HepG2 (cell line): ENCODE data around the gene C19orf85. TPM values are rescaled to one million over a fixed set of nuclear protein-coding genes. Genes with fewer than 3 reads are reported as not detected.

Experiments used
- KLF12 ChIP-seq: sonication (generic); formaldehyde crosslinking; IDR thresholded peaks from 2 replicates; pipeline ENCODE4 v1.4.0; 2020; ENCODE audit warnings: missing genetic modification reagents, borderline replicate concordance
- NBN ChIP-seq: fragments of 450-650 bp; conservative IDR thresholded peaks from 2 replicates; pipeline ENCODE4 v1.6.1; 2017
- PRMT3 ChIP-seq: sonication (generic); formaldehyde crosslinking; IDR thresholded peaks from 2 replicates; pipeline ENCODE4 v1.8.1; 2022; ENCODE audit warnings: low read depth, mild to moderate bottlenecking, moderate library complexity, missing genetic modification reagents, borderline replicate concordance
- SMAD3 ChIP-seq: sonication (generic); formaldehyde crosslinking; IDR thresholded peaks from 2 replicates; pipeline ENCODE4 v1.4.0; 2020; ENCODE audit warnings: missing genetic modification reagents
- ZC3H13 ChIP-seq: sonication (generic); formaldehyde crosslinking; IDR thresholded peaks from 2 replicates; pipeline ENCODE4 v1.8.1; 2023; ENCODE audit warnings: mild to moderate bottlenecking, missing genetic modification reagents, moderate library complexity
- ZNF225 ChIP-seq: sonication (generic); formaldehyde crosslinking; IDR thresholded peaks from 2 replicates; pipeline ENCODE4 v1.4.0; 2020; ENCODE audit warnings: mild to moderate bottlenecking, missing genetic modification reagents
- ZNF615 ChIP-seq: sonication (generic); formaldehyde crosslinking; IDR thresholded peaks from 2 replicates; pipeline ENCODE4 v1.5.0; 2020; ENCODE audit warnings: mild to moderate bottlenecking, missing genetic modification reagents, borderline replicate concordance
- ZZZ3 ChIP-seq: sonication (generic); formaldehyde crosslinking; IDR thresholded peaks from 2 replicates; pipeline ENCODE4 v1.4.0; 2020; ENCODE audit warnings: missing genetic modification reagents, mild to moderate bottlenecking, borderline replicate concordance
- polyA plus RNA-seq, 8 experiments: library from polyadenylated mRNA; depleted of rRNA in 3 of 8; stranded (reverse) in 7 of 8; unstranded in 1 of 8; fragments of >200 nt; fragmentation: Illumina TruSeq in 4 of 8; extraction: Trizol in 4 of 8; gene quantifications; 2 replicates each; pipeline versions ENCODE4 v1.2.1 to v1.2.3, GENCODE V29; 2011 to 2016; ENCODE audit warnings: low read depth in 4 of 8, missing spikeins in 1 of 8, mixed read lengths in 1 of 8; ENCODE audit not compliant: insufficient read depth in 1 of 8
- total RNA-seq, 5 experiments: library from RNA; depleted of rRNA; stranded (reverse); fragments of >200 nt; fragmentation: Illumina TruSeq; extraction: Trizol; gene quantifications; 2 replicates each; pipeline ENCODE4 v1.2.3, GENCODE V29; 2016; ENCODE audit warnings: low read depth in 1 of 5
- TF ChIP-seq, protein P1 (sequence below): sonication (generic); formaldehyde crosslinking; IDR thresholded peaks from 2 replicates; pipeline ENCODE4 v1.4.0; 2020; ENCODE audit warnings: missing genetic modification reagents, borderline replicate concordance
- TF ChIP-seq, protein P2 (sequence below): sonication (generic); formaldehyde crosslinking; IDR thresholded peaks from 2 replicates; pipeline ENCODE4 v1.5.1; 2020; ENCODE audit warnings: missing genetic modification reagents, mild to moderate bottlenecking, borderline replicate concordance
- TF ChIP-seq, protein P3 (sequence below): sonication (generic); formaldehyde crosslinking; IDR thresholded peaks from 2 replicates; pipeline ENCODE4 v1.8.0; 2022; ENCODE audit warnings: mild to moderate bottlenecking, missing genetic modification reagents, borderline replicate concordance
- TF ChIP-seq, protein P4 (sequence below): sonication (generic); formaldehyde crosslinking; conservative IDR thresholded peaks from 2 replicates; pipeline ENCODE4 v1.4.0; 2020; ENCODE audit warnings: missing genetic modification reagents
- TF ChIP-seq, protein P5 (sequence below): sonication (generic); formaldehyde crosslinking; IDR thresholded peaks from 2 replicates; pipeline ENCODE4 v1.4.0; 2020; ENCODE audit warnings: missing genetic modification reagents
- TF ChIP-seq, protein P6 (sequence below): IDR thresholded peaks from 2 replicates; pipeline ENCODE4 v1.6.1; 2016; ENCODE audit warnings: low read depth, control low read depth

Gene C19orf85
- total and polyA plus RNA-seq, 2 of the 13 experiments (the other 11 are each of a cell fraction or from before 2014, with no cell fraction given) = not detected

DNA sequence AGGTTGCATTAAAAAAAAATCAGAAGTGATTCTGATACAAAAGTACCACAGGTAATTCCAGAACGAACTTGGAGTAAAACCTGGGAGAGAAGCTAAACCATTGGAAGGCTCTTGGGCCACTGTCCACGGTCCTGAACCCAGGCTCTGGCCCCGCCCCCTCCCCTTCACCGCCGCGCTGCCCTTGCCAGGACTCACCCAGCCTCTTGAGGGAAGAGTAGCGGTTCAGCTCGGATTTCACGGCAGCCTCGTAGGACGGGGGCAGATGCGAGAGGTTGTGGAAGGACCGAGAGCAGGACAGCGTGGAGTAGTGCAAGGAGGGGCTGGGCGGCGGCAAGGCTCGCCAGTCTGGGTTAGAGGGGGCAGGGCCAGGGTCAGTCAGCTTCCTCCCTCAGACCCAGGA, 27.1 kb downstream of the C19orf85 start (continued):
- TF ChIP-seq, protein P1, sequence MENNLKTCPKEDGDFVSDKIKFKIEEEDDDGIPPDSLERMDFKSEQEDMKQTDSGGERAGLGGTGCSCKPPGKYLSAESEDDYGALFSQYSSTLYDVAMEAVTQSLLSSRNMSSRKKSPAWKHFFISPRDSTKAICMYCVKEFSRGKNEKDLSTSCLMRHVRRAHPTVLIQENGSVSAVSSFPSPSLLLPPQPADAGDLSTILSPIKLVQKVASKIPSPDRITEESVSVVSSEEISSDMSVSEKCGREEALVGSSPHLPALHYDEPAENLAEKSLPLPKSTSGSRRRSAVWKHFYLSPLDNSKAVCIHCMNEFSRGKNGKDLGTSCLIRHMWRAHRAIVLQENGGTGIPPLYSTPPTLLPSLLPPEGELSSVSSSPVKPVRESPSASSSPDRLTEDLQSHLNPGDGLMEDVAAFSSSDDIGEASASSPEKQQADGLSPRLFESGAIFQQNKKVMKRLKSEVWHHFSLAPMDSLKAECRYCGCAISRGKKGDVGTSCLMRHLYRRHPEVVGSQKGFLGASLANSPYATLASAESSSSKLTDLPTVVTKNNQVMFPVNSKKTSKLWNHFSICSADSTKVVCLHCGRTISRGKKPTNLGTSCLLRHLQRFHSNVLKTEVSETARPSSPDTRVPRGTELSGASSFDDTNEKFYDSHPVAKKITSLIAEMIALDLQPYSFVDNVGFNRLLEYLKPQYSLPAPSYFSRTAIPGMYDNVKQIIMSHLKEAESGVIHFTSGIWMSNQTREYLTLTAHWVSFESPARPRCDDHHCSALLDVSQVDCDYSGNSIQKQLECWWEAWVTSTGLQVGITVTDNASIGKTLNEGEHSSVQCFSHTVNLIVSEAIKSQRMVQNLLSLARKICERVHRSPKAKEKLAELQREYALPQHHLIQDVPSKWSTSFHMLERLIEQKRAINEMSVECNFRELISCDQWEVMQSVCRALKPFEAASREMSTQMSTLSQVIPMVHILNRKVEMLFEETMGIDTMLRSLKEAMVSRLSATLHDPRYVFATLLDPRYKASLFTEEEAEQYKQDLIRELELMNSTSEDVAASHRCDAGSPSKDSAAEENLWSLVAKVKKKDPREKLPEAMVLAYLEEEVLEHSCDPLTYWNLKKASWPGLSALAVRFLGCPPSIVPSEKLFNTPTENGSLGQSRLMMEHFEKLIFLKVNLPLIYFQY (CRISPR knock-in tag) = 0 out of 2 replicates have a peak, but pooled peaks have one; percentile 45
- TF ChIP-seq, protein P2, sequence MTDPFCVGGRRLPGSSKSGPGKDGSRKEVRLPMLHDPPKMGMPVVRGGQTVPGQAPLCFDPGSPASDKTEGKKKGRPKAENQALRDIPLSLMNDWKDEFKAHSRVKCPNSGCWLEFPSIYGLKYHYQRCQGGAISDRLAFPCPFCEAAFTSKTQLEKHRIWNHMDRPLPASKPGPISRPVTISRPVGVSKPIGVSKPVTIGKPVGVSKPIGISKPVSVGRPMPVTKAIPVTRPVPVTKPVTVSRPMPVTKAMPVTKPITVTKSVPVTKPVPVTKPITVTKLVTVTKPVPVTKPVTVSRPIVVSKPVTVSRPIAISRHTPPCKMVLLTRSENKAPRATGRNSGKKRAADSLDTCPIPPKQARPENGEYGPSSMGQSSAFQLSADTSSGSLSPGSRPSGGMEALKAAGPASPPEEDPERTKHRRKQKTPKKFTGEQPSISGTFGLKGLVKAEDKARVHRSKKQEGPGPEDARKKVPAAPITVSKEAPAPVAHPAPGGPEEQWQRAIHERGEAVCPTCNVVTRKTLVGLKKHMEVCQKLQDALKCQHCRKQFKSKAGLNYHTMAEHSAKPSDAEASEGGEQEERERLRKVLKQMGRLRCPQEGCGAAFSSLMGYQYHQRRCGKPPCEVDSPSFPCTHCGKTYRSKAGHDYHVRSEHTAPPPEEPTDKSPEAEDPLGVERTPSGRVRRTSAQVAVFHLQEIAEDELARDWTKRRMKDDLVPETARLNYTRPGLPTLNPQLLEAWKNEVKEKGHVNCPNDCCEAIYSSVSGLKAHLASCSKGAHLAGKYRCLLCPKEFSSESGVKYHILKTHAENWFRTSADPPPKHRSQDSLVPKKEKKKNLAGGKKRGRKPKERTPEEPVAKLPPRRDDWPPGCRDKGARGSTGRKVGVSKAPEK = no peak
- TF ChIP-seq ZNF225 (CRISPR knock-in tag) (peak; percentile 46; the same call in 1 of the 2 replicates), KLF12 (CRISPR knock-in tag) (0 out of 2 replicates have a peak, but pooled peaks have one; percentile 60), ZC3H13 (CRISPR knock-in tag) (0 out of 2 replicates have a peak, but pooled peaks have one; percentile 39), PRMT3 (CRISPR knock-in tag) (peak; percentile 67; the same call in 1 of the 2 replicates), ZNF615 (no peak), SMAD3 (peak; percentile 71; the same call in 1 of the 2 replicates), NBN (no peak), ZZZ3 (CRISPR knock-in tag) (no peak)
- TF ChIP-seq, protein P3, sequence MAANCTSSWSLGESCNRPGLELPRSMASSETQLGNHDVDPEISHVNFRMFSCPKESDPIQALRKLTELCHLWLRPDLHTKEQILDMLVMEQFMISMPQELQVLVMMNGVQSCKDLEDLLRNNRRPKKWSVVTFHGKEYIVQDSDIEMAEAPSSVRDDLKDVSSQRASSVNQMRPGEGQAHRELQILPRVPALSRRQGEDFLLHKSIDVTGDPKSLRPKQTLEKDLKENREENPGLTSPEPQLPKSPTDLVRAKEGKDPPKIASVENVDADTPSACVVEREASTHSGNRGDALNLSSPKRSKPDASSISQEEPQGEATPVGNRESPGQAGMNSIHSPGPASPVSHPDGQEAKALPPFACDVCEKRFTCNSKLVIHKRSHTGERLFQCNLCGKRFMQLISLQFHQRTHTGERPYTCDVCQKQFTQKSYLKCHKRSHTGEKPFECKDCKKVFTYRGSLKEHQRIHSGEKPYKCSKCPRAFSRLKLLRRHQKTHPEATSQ (CRISPR knock-in tag) = no peak
- TF ChIP-seq, protein P4, sequence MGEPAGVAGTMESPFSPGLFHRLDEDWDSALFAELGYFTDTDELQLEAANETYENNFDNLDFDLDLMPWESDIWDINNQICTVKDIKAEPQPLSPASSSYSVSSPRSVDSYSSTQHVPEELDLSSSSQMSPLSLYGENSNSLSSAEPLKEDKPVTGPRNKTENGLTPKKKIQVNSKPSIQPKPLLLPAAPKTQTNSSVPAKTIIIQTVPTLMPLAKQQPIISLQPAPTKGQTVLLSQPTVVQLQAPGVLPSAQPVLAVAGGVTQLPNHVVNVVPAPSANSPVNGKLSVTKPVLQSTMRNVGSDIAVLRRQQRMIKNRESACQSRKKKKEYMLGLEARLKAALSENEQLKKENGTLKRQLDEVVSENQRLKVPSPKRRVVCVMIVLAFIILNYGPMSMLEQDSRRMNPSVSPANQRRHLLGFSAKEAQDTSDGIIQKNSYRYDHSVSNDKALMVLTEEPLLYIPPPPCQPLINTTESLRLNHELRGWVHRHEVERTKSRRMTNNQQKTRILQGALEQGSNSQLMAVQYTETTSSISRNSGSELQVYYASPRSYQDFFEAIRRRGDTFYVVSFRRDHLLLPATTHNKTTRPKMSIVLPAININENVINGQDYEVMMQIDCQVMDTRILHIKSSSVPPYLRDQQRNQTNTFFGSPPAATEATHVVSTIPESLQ = 0 out of 2 replicates have a peak, but pooled peaks have one; percentile 81
- TF ChIP-seq, protein P5, sequence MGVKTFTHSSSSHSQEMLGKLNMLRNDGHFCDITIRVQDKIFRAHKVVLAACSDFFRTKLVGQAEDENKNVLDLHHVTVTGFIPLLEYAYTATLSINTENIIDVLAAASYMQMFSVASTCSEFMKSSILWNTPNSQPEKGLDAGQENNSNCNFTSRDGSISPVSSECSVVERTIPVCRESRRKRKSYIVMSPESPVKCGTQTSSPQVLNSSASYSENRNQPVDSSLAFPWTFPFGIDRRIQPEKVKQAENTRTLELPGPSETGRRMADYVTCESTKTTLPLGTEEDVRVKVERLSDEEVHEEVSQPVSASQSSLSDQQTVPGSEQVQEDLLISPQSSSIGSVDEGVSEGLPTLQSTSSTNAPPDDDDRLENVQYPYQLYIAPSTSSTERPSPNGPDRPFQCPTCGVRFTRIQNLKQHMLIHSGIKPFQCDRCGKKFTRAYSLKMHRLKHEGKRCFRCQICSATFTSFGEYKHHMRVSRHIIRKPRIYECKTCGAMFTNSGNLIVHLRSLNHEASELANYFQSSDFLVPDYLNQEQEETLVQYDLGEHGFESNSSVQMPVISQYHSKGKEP (CRISPR knock-in tag) = peak; percentile 92
- TF ChIP-seq, protein P6, sequence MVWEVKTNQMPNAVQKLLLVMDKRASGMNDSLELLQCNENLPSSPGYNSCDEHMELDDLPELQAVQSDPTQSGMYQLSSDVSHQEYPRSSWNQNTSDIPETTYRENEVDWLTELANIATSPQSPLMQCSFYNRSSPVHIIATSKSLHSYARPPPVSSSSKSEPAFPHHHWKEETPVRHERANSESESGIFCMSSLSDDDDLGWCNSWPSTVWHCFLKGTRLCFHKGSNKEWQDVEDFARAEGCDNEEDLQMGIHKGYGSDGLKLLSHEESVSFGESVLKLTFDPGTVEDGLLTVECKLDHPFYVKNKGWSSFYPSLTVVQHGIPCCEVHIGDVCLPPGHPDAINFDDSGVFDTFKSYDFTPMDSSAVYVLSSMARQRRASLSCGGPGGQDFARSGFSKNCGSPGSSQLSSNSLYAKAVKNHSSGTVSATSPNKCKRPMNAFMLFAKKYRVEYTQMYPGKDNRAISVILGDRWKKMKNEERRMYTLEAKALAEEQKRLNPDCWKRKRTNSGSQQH (CRISPR knock-in tag) = peak; percentile 83; the same call in 1 of the 2 replicates
